Measurements from ENCODE around the gene SEMA4C.

GRCh38 chr2:96874198-96874831 lies 4.4 kb upstream of the SEMA4C start:
- TF ChIP-seq TAF1 (IDR thresholded peaks at IDR 0.05; ENCODE audit: borderline replicate concordance, low read depth, low read length) (no peak), POLR2A (IDR thresholded peaks at IDR 0.05; ENCODE audit: low read depth, low read length) (peak; percentile 38; the same call in 1 of the 2 replicates)
